Tibial nerve (tissue), 4 donors: ENCODE data around the gene TCF25. TPM values are rescaled to one million over a fixed set of nuclear protein-coding genes. Genes with fewer than 3 reads are reported as not detected.

Experiments
- DNase-seq, 2 donors: peaks; one replicate each; pipeline ENCODE4 v3.0.0-alpha.2; 2019; ENCODE audit warnings: low spot score in 2 of 2
- H3K27ac ChIP-seq, 4 donors: fragments of 200-600 bp; sonication (generic) in 3 of 4; one replicate each; pipeline ENCODE4 v1.5.1; 2017 to 2019; ENCODE audit warnings: mild to moderate bottlenecking in 1 of 4
- H3K27me3 ChIP-seq, 2 donors: fragments of 200-600 bp; sonication (generic) in 1 of 2; one replicate each; pipeline versions ENCODE4 v1.5.1 to v1.6.0; 2017 to 2019
- H3K36me3 ChIP-seq, 3 donors: fragments of 200-600 bp; sonication (generic); one replicate each; pipeline ENCODE4 v1.5.1; 2018 to 2019
- H3K4me1 ChIP-seq, 4 donors: fragments of 200-600 bp; sonication (generic) in 3 of 4; one replicate each; pipeline ENCODE4 v1.5.1; 2017 to 2019
- H3K4me3 ChIP-seq, 4 donors: fragments of 200-600 bp; sonication (generic) in 3 of 4; one replicate each; pipeline ENCODE4 v1.5.1; 2017 to 2019; ENCODE audit warnings: mild to moderate bottlenecking in 1 of 4, moderate library complexity in 1 of 4
- H3K9me3 ChIP-seq, 4 donors: fragments of 200-600 bp; sonication (generic) in 3 of 4; one replicate each; pipeline ENCODE4 v1.5.1; 2017 to 2019
- EP300 ChIP-seq, 2 donors: sonication (generic); formaldehyde crosslinking; IDR thresholded peaks; one replicate each; pipeline ENCODE4 v1.6.1; 2017; ENCODE audit warnings: antibody characterized with exemption in 2 of 2, mild to moderate bottlenecking in 1 of 2
- POLR2A ChIP-seq, 2 donors: fragments of 450-650 bp; IDR thresholded peaks; one replicate each; pipeline ENCODE4 v1.6.1; 2017; ENCODE audit warnings: antibody characterized with exemption in 2 of 2, mild to moderate bottlenecking in 2 of 2, moderate library complexity in 2 of 2
- WGBS, 2 donors: methylation state at CpG; one replicate each; pipeline ENCODE4 v1.1.5; 2018; 5-methylcytosine and 5-hydroxymethylcytosine counted together
- total RNA-seq, 4 donors: library from RNA; depleted of rRNA; stranded (reverse); fragments of >200 nt; gene quantifications; one replicate each; pipeline ENCODE4 v1.1.0, GENCODE V29; 2016
- TF ChIP-seq, protein P1 (sequence below), 5 experiments: fragments of 200-600 bp in 3 of 5; fragments of 450-650 bp in 2 of 5; sonication (generic) in 3 of 5; IDR thresholded peaks; one replicate each; pipeline ENCODE4 v1.5.1; 2016 to 2019; ENCODE audit warnings: antibody characterized with exemption in 5 of 5, mild to moderate bottlenecking in 3 of 5, moderate library complexity in 2 of 5

TCF25 gene
- total RNA-seq, 4 donors from 2014 or later, result 181 to 350 (median 290) TPM

- no peaks in the 10 kb centered on the region for H3K9me3 ChIP-seq
- peak overlapping the region in 2 of 4 donors; percentile 60 to 79 for H3K27ac ChIP-seq
- H3K36me3 ChIP-seq, result peaks cover 0 to 20% (median 0%) of the 10 kb centered on the region in 3 donors
- TF ChIP-seq, protein P1, sequence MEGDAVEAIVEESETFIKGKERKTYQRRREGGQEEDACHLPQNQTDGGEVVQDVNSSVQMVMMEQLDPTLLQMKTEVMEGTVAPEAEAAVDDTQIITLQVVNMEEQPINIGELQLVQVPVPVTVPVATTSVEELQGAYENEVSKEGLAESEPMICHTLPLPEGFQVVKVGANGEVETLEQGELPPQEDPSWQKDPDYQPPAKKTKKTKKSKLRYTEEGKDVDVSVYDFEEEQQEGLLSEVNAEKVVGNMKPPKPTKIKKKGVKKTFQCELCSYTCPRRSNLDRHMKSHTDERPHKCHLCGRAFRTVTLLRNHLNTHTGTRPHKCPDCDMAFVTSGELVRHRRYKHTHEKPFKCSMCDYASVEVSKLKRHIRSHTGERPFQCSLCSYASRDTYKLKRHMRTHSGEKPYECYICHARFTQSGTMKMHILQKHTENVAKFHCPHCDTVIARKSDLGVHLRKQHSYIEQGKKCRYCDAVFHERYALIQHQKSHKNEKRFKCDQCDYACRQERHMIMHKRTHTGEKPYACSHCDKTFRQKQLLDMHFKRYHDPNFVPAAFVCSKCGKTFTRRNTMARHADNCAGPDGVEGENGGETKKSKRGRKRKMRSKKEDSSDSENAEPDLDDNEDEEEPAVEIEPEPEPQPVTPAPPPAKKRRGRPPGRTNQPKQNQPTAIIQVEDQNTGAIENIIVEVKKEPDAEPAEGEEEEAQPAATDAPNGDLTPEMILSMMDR (IDR thresholded peaks at IDR 0.05), result no peak
- TF ChIP-seq POLR2A (IDR thresholded peaks at IDR 0.05) (no peak), EP300 (IDR thresholded peaks at IDR 0.05) (no peak)
- peaks cover 0 to 22% (median 12%) of the 10 kb centered on the region in 4 donors for H3K4me1 ChIP-seq
- 64 to 74% methylated on average over 10 to 12 of the region's 12 CpGs for WGBS, 2 donors
- peaks cover 0 to 10% of the 10 kb centered on the region in 2 donors for H3K27me3 ChIP-seq
- peak overlapping the region in 2 of 4 donors; percentile 48 to 76 for H3K4me3 ChIP-seq
- no peak for DNase-seq
These were observed 76.4 kb downstream of the TCF25 start for GRCh38 chr16:89949756-89950155.

GRCh38 chr16:89951509-89951908, 78.1 kb downstream of the TCF25 start:
- WGBS, 2 donors, result 90 to 91% methylated on average over 5 of the region's 5 CpGs
- TF ChIP-seq, protein P1 (IDR thresholded peaks at IDR 0.05), result no peak
- TF ChIP-seq POLR2A (IDR thresholded peaks at IDR 0.05) (no peak), EP300 (IDR thresholded peaks at IDR 0.05) (no peak)

DNA sequence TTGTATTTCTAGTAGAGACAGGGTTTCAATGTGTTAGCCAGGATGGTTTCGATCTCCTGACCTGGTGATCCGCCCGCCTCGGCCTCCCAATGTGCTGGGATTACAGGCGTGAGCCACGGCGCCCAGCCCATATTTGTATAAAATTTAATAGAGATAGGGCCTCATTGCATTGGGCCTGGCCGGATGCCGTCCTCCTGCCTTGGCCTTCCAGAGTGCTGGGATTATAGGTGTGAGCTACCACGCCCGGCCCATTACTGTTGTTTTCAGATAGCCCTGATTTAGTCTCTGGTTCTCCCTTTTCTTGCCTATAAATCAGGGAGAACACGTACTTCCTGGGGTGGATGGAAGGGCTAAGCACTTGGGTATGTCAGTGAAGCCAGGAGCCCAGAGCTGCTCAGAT, 78.7 kb downstream of the TCF25 start:
- Histone ChIP-seq H3K9me3 (no peaks in the 10 kb centered on the region), H3K4me1 (peaks cover 0 to 22% (median 12%) of the 10 kb centered on the region in 4 donors), H3K4me3 (no peak overlapping the region), H3K27ac (no peak overlapping the region), H3K27me3 (no peaks in the 10 kb centered on the region), H3K36me3 (peaks cover 0 to 43% (median 0%) of the 10 kb centered on the region in 3 donors)
- TF ChIP-seq EP300 (IDR thresholded peaks at IDR 0.05), result no peak
- TF ChIP-seq POLR2A (IDR thresholded peaks at IDR 0.05), result no peak
- TF ChIP-seq, protein P1 (IDR thresholded peaks at IDR 0.05), result no peak
- no peak for DNase-seq
- WGBS, 2 donors, result 92 to 98% methylated on average over 12 of the region's 12 CpGs

More at GRCh38 chr16:89951509-89951908, 78.1 kb downstream of the TCF25 start:
- Histone ChIP-seq H3K9me3 (no peaks in the 10 kb centered on the region), H3K27me3 (no peaks in the 10 kb centered on the region), H3K27ac (no peak overlapping the region), H3K4me3 (no peak overlapping the region), H3K36me3 (peaks cover 0 to 37% (median 0%) of the 10 kb centered on the region in 3 donors), H3K4me1 (peaks cover 0 to 22% (median 12%) of the 10 kb centered on the region in 4 donors)
- DNase-seq, result no peak

DNA sequence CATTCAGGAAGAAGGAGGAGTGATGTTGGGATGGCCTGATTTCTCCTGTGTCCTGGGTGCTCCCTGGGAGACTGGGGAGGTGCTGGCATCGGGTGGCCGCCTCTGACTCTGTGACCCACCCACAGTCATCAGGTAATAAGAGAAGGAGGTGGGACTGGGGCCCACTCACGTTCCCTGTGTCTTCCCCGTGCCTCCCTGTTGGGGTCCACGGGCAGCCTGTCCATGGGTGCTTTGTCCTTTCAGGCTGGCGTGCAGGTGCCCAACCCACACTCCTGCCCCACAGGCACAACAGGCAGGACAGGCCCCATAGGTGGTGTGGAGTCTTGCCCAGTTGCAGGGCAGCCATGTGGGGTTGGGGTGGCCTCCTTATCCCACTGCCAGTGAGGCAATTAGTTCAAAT, 79.2 kb downstream of the TCF25 start:
- Histone ChIP-seq H3K27me3 (no peaks in the 10 kb centered on the region), H3K4me1 (peaks cover 0 to 21% (median 11%) of the 10 kb centered on the region in 4 donors), H3K36me3 (peaks cover 0 to 48% (median 0%) of the 10 kb centered on the region in 3 donors), H3K27ac (no peak overlapping the region), H3K9me3 (no peaks in the 10 kb centered on the region), H3K4me3 (no peak overlapping the region)
- DNase-seq, result no peak
- TF ChIP-seq EP300 (IDR thresholded peaks at IDR 0.05) (no peak), POLR2A (IDR thresholded peaks at IDR 0.05) (no peak)
- TF ChIP-seq, protein P1 (IDR thresholded peaks at IDR 0.05), result no peak
- 86 to 95% methylated on average over 6 of the region's 6 CpGs for WGBS, 2 donors

DNA sequence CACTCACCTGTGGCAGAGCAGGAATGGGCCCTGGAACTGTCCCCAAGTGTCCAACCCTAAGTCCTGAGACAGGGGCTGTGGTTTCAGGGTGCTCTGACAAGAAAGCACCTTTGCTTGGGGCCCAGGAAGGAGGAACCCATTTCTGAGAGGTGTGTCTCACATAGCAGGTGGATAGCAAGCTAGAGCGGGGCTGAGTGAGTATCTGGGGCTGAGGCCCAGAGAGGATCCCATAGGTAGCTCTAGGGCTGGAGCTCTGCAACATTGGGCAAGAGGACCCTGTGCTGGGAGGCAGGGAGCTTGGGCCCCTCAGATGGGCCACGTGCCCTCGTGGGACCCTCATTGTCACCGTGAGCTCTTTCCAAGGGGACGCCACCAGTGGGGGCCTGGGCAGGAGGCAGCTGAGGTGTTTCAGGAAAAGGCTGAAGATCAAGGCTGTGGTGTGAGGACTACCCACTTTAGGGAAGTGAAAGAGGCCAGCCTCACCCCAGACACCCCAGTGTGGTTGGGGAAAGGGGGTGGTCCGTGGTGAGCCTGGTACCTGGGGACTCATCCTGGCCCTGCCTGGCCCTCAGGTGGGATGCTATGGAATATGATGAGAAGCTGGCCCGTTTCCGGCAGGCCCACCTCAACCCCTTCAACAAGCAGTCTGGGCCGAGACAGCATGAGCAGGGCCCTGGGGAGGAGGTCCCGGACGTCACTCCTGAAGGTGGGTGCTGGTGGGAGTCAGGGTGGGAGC, 80.4 kb downstream of the TCF25 start:
- no peak for TF ChIP-seq EP300 (IDR thresholded peaks at IDR 0.05)
- TF ChIP-seq, protein P1 (IDR thresholded peaks at IDR 0.05), result no peak
- no peak for TF ChIP-seq POLR2A (IDR thresholded peaks at IDR 0.05)
- no peaks in the 10 kb centered on the region for H3K27me3 ChIP-seq
- H3K27ac ChIP-seq, result no peak overlapping the region
- no peaks in the 10 kb centered on the region for H3K9me3 ChIP-seq
- H3K4me3 ChIP-seq, result no peak overlapping the region
- WGBS, 2 donors, result 92 to 95% methylated on average over 9 to 11 of the region's 11 CpGs
- peaks cover 0 to 60% (median 0%) of the 10 kb centered on the region in 3 donors for H3K36me3 ChIP-seq
- no peak for DNase-seq
- peaks cover 0 to 13% (median 4%) of the 10 kb centered on the region in 4 donors for H3K4me1 ChIP-seq
